Measurements from ENCODE around the gene MDK.

DNA sequence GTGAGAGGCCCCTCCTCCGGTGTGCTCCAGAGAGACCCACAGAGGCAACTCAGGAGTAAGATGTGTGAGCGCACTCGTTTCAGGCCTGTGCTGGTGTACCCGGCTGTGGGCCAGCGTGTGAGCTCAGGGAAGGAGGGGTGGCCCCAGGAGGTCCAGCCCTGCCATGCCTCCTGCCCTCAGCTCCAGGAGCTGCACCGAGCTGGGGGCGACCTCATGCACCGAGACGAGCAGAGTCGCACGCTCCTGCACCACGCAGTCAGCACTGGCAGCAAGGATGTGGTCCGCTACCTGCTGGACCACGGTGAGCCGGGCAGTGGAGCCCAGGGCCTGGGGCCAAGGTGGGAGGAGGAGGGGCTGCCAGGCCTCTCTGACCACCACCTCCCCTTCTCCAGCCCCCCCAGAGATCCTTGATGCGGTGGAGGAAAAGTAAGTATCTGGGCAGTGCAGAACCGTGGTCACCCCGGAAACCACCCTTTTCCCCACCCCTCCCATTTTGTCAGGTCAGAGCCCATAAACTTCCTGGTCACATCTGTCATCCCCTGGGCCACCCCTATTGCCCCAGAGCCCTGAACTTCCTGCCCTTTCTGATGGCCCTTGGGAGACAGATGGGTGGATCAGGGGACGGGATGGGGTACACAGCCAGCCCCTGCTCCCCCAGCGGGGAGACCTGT lies 2.5 kb upstream of the MDK start:
- no peak for TF ChIP-seq EGR1 (IDR thresholded peaks at IDR 0.05; ENCODE audit: low read depth in 2 of 2)
- TF ChIP-seq, protein P1, sequence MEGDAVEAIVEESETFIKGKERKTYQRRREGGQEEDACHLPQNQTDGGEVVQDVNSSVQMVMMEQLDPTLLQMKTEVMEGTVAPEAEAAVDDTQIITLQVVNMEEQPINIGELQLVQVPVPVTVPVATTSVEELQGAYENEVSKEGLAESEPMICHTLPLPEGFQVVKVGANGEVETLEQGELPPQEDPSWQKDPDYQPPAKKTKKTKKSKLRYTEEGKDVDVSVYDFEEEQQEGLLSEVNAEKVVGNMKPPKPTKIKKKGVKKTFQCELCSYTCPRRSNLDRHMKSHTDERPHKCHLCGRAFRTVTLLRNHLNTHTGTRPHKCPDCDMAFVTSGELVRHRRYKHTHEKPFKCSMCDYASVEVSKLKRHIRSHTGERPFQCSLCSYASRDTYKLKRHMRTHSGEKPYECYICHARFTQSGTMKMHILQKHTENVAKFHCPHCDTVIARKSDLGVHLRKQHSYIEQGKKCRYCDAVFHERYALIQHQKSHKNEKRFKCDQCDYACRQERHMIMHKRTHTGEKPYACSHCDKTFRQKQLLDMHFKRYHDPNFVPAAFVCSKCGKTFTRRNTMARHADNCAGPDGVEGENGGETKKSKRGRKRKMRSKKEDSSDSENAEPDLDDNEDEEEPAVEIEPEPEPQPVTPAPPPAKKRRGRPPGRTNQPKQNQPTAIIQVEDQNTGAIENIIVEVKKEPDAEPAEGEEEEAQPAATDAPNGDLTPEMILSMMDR (IDR thresholded peaks at IDR 0.05; ENCODE audit: low read depth, low read length, missing input control): no peak
- no peak for TF ChIP-seq RXRA (IDR thresholded peaks at IDR 0.05)
- TF ChIP-seq ATF3 (IDR thresholded peaks at IDR 0.05): no peak
- TF ChIP-seq JUND (IDR thresholded peaks at IDR 0.05): no peak
- TF ChIP-seq FOXA2 (IDR thresholded peaks at IDR 0.05): no peak
- no peak for TF ChIP-seq FOXA1 (IDR thresholded peaks at IDR 0.05)
- no peak for TF ChIP-seq MAX (IDR thresholded peaks at IDR 0.05)
- TF ChIP-seq RAD21 (IDR thresholded peaks at IDR 0.05): no peak
- no peak for TF ChIP-seq REST (IDR thresholded peaks at IDR 0.05)
